Loucy (cell line): ENCODE measurements around the gene NCR3LG1.

Experiments used
- H2AFZ ChIP-seq: fragments of 200-600 bp; sonication (generic); 2 replicates; pipeline ENCODE4 v1.6.0; 2016; ENCODE audit warnings: antibody characterized with exemption, mild to moderate bottlenecking, low read length, moderate library complexity
- H3F3A ChIP-seq: fragments of 200-600 bp; 2 replicates; pipeline ENCODE4 v1.6.0; 2016; ENCODE audit warnings: antibody characterized with exemption, low read depth, mild to moderate bottlenecking
- H3K27me3 ChIP-seq: fragments of 200-600 bp; sonication (generic); 2 replicates; pipeline ENCODE4 v1.6.1; 2014; ENCODE audit warnings: low read length, mild to moderate bottlenecking; ENCODE audit not compliant: insufficient read depth, poor library complexity, severe bottlenecking
- H3K36me3 ChIP-seq: fragments of 200-600 bp; sonication (generic); 2 replicates; pipeline ENCODE4 v1.6.1; 2016; ENCODE audit warnings: low read length; ENCODE audit not compliant: insufficient read depth
- H3K4me1 ChIP-seq: fragments of 200-600 bp; sonication (generic); 2 replicates; pipeline ENCODE4 v1.5.1; 2014; ENCODE audit warnings: low read length, mild to moderate bottlenecking; ENCODE audit not compliant: insufficient read depth, poor library complexity, severe bottlenecking
- H3K4me2 ChIP-seq: fragments of 200-600 bp; sonication (generic); 2 replicates; pipeline ENCODE4 v1.6.0; 2014; ENCODE audit warnings: antibody characterized with exemption, low read length, low read depth, mild to moderate bottlenecking; ENCODE audit not compliant: poor library complexity, severe bottlenecking
- H3K4me3 ChIP-seq: fragments of 200-600 bp; sonication (generic); 2 replicates; pipeline ENCODE4 v1.5.1; 2014; ENCODE audit warnings: low read length, mild to moderate bottlenecking, mixed read lengths; ENCODE audit not compliant: poor library complexity, severe bottlenecking
- H3K79me2 ChIP-seq: fragments of 200-600 bp; sonication (generic); 2 replicates; pipeline ENCODE4 v1.6.1; 2014; ENCODE audit warnings: low read length; ENCODE audit not compliant: insufficient read depth
- H3K9ac ChIP-seq: fragments of 200-600 bp; sonication (generic); 2 replicates; pipeline ENCODE4 v1.6.0; 2014; ENCODE audit warnings: mild to moderate bottlenecking, low read depth, low read length, moderate library complexity; ENCODE audit not compliant: poor library complexity, severe bottlenecking
- H3K9me2 ChIP-seq: fragments of 200-600 bp; sonication (generic); replicated peaks from 2 replicates; pipeline ENCODE4 v1.6.1; 2016; ENCODE audit warnings: low read depth, low read length, mixed read lengths
- H3K9me3 ChIP-seq: fragments of 200-600 bp; sonication (generic); 2 replicates; pipeline ENCODE4 v1.6.1; 2014; ENCODE audit warnings: mild to moderate bottlenecking, antibody characterized with exemption, low read length, low read depth; ENCODE audit not compliant: insufficient read depth
- H4K20me1 ChIP-seq: fragments of 200-600 bp; sonication (generic); 2 replicates; pipeline ENCODE4 v1.6.0; 2014; ENCODE audit warnings: antibody characterized with exemption, low read length, mild to moderate bottlenecking; ENCODE audit not compliant: insufficient read depth, poor library complexity, severe bottlenecking
- EZH2phosphoT487 ChIP-seq: fragments of 200-600 bp; IDR thresholded peaks from 2 replicates; pipeline ENCODE4 v1.6.1; 2018; ENCODE audit warnings: antibody characterized with exemption, mild to moderate bottlenecking, moderate library complexity, borderline replicate concordance
- TF ChIP-seq, protein P1 (sequence below): fragments of 200-600 bp; sonication (generic); conservative IDR thresholded peaks from 2 replicates; pipeline ENCODE4 v1.5.1; 2014; ENCODE audit warnings: mild to moderate bottlenecking, antibody characterized with exemption, low read length

Gene NCR3LG1

DNA sequence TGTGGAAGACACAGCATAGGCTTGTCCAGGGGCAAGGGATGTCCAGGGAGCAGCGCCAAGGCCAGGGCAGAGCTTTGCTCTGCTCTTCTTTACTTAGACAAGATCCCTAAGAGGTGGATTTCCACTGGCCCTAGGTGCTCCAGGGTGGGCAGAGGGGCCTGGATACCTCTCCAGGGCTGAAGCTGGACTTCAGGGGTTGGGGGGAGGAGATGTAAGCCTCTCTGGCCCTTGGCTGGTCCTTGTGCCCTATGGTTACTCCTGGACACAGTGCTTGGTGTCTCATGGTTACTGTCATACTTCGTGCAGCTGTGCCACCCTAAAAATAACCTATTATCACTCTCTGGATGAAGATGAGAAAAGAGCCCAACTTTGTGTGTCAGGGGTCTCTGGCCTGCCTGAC is 49.7 kb downstream of the NCR3LG1 start:
- Histone ChIP-seq H3K9me3 (no peaks in the 10 kb centered on the region), H3F3A (no peaks in the 10 kb centered on the region), H3K4me3 (no peak overlapping the region), H3K36me3 (no peaks in the 10 kb centered on the region), H3K4me2 (no peak overlapping the region), H3K27me3 (no peaks in the 10 kb centered on the region), H4K20me1 (no peaks in the 10 kb centered on the region), H2AFZ (no peak overlapping the region), H3K79me2 (no peaks in the 10 kb centered on the region), H3K9ac (no peak overlapping the region), H3K4me1 (no peaks in the 10 kb centered on the region), H3K9me2 (no peaks in the 10 kb centered on the region)
- no peak for TF ChIP-seq EZH2phosphoT487
- TF ChIP-seq, protein P1, sequence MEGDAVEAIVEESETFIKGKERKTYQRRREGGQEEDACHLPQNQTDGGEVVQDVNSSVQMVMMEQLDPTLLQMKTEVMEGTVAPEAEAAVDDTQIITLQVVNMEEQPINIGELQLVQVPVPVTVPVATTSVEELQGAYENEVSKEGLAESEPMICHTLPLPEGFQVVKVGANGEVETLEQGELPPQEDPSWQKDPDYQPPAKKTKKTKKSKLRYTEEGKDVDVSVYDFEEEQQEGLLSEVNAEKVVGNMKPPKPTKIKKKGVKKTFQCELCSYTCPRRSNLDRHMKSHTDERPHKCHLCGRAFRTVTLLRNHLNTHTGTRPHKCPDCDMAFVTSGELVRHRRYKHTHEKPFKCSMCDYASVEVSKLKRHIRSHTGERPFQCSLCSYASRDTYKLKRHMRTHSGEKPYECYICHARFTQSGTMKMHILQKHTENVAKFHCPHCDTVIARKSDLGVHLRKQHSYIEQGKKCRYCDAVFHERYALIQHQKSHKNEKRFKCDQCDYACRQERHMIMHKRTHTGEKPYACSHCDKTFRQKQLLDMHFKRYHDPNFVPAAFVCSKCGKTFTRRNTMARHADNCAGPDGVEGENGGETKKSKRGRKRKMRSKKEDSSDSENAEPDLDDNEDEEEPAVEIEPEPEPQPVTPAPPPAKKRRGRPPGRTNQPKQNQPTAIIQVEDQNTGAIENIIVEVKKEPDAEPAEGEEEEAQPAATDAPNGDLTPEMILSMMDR, result no peak

DNA sequence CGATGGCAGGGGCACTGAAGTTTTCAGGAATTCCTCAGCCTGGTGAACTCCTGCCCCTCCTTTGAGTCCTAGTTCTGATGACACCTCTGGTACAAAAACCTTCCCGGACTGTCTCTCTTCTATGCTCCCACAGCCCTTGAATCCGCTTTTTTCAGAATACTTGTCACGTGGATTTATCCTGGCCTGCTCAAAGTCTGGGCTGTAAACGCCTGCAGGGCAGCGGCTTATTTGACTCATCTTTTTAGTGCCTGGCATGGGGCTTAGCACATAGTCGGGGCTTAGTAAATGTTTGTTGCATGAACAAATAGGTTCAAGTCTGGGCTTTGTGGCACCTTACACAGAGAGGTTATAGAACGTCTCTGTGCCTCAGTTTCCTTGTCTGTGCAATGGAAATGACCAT is 50.2 kb downstream of the NCR3LG1 start:
- no peaks in the 10 kb centered on the region for H3K27me3 ChIP-seq

DNA sequence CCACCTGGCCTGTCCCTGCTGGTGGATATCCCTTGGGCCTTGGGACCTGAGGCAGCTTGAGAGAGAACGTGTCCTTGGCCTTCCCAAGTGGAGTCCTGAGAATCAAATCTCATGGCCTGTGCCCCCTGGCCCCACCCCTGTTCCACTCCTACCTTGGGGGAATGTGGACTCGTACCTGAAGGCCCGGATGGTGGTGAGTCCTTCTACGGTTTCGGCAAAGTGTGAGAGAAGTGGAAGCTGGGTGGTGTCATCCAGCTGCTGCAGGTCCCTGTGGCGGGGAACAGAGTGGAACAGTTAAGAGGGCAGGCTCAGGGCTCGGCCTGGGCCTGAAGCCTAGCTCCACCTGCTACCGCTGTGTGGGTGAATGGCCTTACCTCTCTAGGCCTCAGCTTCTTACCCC is 50.9 kb downstream of the NCR3LG1 start:
- Histone ChIP-seq H3K9me2 (no peaks in the 10 kb centered on the region), H3K36me3 (no peaks in the 10 kb centered on the region), H3K27me3 (no peaks in the 10 kb centered on the region), H3K9ac (no peak overlapping the region), H2AFZ (no peak overlapping the region), H4K20me1 (no peaks in the 10 kb centered on the region), H3K9me3 (no peaks in the 10 kb centered on the region), H3K4me3 (no peak overlapping the region), H3K79me2 (no peaks in the 10 kb centered on the region), H3K4me1 (no peaks in the 10 kb centered on the region), H3K4me2 (no peak overlapping the region), H3F3A (no peaks in the 10 kb centered on the region)
- TF ChIP-seq, protein P1, result no peak
- no peak for TF ChIP-seq EZH2phosphoT487

More for the DNA sequence above, 50.2 kb downstream of the NCR3LG1 start:
- Histone ChIP-seq H3K36me3 (no peaks in the 10 kb centered on the region), H3K9me2 (no peaks in the 10 kb centered on the region), H3K4me2 (no peak overlapping the region), H4K20me1 (no peaks in the 10 kb centered on the region), H3K4me3 (no peak overlapping the region), H3K79me2 (no peaks in the 10 kb centered on the region), H3F3A (no peaks in the 10 kb centered on the region), H3K4me1 (no peaks in the 10 kb centered on the region), H3K9me3 (no peaks in the 10 kb centered on the region), H3K9ac (no peak overlapping the region), H2AFZ (no peak overlapping the region)
- TF ChIP-seq, protein P1, result no peak
- TF ChIP-seq EZH2phosphoT487, result no peak
